K562 (cell line): ENCODE results near the gene MYO1F. TPM values are rescaled to one million over a fixed set of nuclear protein-coding genes. Genes with fewer than 3 reads are reported as not detected.
A peak's percentile ranks its signal among the peaks of the same experiment; 100 is the strongest.

Experiments
- ARID1B ChIP-seq: fragments of 450-650 bp; IDR thresholded peaks from 2 replicates; pipeline ENCODE4 v1.6.1; 2016; ENCODE audit warnings: antibody characterized with exemption, mild to moderate bottlenecking, inconsistent platforms
- ETV6 ChIP-seq, 3 experiments: fragments of 150-350 bp in 1 of 3; sonication (generic) in 1 of 3; formaldehyde crosslinking in 1 of 3; IDR thresholded peaks; 2 replicates each; pipeline versions ENCODE4 v1.6.1 to v1.8.0; 2014 to 2022; ENCODE audit warnings: borderline replicate concordance in 2 of 3, low read depth in 2 of 3, antibody characterized with exemption in 1 of 3, low read length in 1 of 3, mild to moderate bottlenecking in 1 of 3, missing genetic modification reagents in 1 of 3
- NR2C2 ChIP-seq, 2 experiments: fragments of 200-800 bp in 1 of 2; sonication (Bioruptor generic) in 1 of 2; sonication (generic) in 1 of 2; formaldehyde crosslinking in 1 of 2; IDR thresholded peaks; 2 replicates each; pipeline versions ENCODE4 v1.6.1 to v1.8.0; 2016 to 2022; ENCODE audit warnings: mild to moderate bottlenecking in 1 of 2, missing compliant biosample characterization in 1 of 2, missing genetic modification characterization in 1 of 2, missing genetic modification reagents in 1 of 2
- TBP ChIP-seq: optimal IDR thresholded peaks from 2 replicates; pipeline ENCODE3; 2011; ENCODE audit warnings: low read depth, low read length, improper control_type of control experiment
- ZNF766 ChIP-seq: fragments of 200-800 bp; sonication (Bioruptor generic); conservative IDR thresholded peaks from 2 replicates; pipeline ENCODE4 v1.6.1; 2016; ENCODE audit warnings: missing genetic modification characterization, missing compliant biosample characterization
- ZSCAN32 ChIP-seq: fragments of 450-650 bp; formaldehyde crosslinking; IDR thresholded peaks from 2 replicates; pipeline ENCODE4 v1.4.0; 2020; ENCODE audit warnings: mild to moderate bottlenecking, moderate library complexity
- polyA plus RNA-seq, 8 experiments: library from polyadenylated mRNA; depleted of rRNA in 4 of 8; stranded (reverse) in 5 of 8; unstranded in 3 of 8; fragments of >200 nt; fragmentation: Nextera tagmentation in 2 of 8; fragmentation: Illumina TruSeq in 1 of 8; extraction: Ambion mirVana in 2 of 8; extraction: Trizol in 1 of 8; gene quantifications; 2 replicates each; pipeline versions ENCODE4 v1.2.1 to v1.2.3, GENCODE V29; 2011 to 2014; ENCODE audit warnings: inconsistent platforms in 1 of 8, missing spikeins in 1 of 8
- total RNA-seq, 7 experiments: library from RNA; depleted of rRNA in 6 of 7; stranded (reverse); fragments of >200 nt in 6 of 7; fragmentation: Illumina TruSeq in 2 of 7; extraction: Trizol in 2 of 7; gene quantifications; 2 replicates each; pipeline versions ENCODE4 v1.2.1 to v1.2.3, GENCODE V29; 2011 to 2021; ENCODE audit warnings: low replicate concordance in 1 of 7
- TF ChIP-seq, protein P1 (sequence below): sonication (generic); IDR thresholded peaks from 2 replicates; pipeline ENCODE4 v1.6.1; 2016
- TF ChIP-seq, protein P2 (sequence below): sonication (generic); formaldehyde crosslinking; IDR thresholded peaks from 2 replicates; pipeline ENCODE4 v1.8.0; 2023; ENCODE audit warnings: missing genetic modification reagents, mild to moderate bottlenecking, borderline replicate concordance
- TF ChIP-seq, protein P3 (sequence below): fragments of 450-650 bp; IDR thresholded peaks from 2 replicates; pipeline ENCODE4 v1.6.1; 2014; ENCODE audit warnings: low read depth, mild to moderate bottlenecking, moderate library complexity, borderline replicate concordance
- TF ChIP-seq, protein P4 (sequence below), 2 experiments: fragments of 450-650 bp; IDR thresholded peaks; 2 replicates each; pipeline ENCODE4 v1.6.1; 2016
- TF ChIP-seq, protein P5 (sequence below): fragments of 200-800 bp; sonication (Bioruptor generic); IDR thresholded peaks from 2 replicates; pipeline ENCODE4 v1.6.1; 2017; ENCODE audit warnings: missing genetic modification characterization, missing compliant biosample characterization

The MYO1F gene
- total and polyA plus RNA-seq, 9 of the 15 experiments (the other 6 are each of a cell fraction or from before 2014, with no cell fraction given), result 0.78 to 9.4 (median 4.3) TPM

DNA sequence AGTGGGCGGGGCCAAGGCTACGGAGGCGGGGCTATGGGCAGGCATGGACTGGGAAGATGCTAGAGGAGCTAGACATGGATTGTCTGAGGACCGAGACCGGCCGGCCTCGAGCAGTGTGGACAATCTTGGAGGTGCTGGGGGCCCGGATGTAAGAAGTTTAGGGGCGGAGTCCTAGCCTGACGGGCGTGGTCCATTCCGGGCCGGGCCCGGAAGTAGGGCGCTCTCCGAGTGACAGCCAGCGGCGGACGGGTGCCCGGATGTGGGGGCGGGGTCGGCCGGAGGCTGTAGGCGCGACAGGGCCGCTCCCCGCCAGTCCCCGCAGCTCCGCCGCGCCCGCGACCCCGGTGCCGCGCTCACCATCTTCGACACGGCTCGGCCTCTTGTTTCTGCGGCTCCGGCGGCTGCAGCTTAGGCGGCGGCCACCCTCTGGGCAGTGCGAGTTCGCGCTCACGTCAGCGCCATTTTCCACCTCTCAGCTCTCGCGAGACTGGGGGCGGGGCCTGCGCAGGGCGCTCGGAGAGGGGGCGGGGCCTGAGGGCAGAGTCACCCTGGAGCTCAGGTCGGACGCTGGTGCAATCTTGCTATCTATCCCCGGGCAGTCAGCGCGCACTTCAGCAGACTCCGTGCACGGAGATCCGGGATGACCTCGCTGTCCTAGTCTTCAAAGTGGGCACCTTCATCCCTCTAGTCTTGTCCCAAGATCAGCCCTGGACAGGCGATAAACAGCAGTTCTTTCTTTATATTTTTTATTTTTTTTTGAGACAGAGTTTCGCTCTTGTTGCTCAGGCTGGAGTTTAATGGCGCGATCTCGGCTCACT is 63.3 kb downstream of the MYO1F start, which contains the start of gene ZNF414 (continued):
- TF ChIP-seq, protein P1, sequence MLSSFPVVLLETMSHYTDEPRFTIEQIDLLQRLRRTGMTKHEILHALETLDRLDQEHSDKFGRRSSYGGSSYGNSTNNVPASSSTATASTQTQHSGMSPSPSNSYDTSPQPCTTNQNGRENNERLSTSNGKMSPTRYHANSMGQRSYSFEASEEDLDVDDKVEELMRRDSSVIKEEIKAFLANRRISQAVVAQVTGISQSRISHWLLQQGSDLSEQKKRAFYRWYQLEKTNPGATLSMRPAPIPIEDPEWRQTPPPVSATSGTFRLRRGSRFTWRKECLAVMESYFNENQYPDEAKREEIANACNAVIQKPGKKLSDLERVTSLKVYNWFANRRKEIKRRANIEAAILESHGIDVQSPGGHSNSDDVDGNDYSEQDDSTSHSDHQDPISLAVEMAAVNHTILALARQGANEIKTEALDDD, result 0 out of 2 replicates have a peak, but pooled peaks have one; percentile 16
- TF ChIP-seq, protein P2, sequence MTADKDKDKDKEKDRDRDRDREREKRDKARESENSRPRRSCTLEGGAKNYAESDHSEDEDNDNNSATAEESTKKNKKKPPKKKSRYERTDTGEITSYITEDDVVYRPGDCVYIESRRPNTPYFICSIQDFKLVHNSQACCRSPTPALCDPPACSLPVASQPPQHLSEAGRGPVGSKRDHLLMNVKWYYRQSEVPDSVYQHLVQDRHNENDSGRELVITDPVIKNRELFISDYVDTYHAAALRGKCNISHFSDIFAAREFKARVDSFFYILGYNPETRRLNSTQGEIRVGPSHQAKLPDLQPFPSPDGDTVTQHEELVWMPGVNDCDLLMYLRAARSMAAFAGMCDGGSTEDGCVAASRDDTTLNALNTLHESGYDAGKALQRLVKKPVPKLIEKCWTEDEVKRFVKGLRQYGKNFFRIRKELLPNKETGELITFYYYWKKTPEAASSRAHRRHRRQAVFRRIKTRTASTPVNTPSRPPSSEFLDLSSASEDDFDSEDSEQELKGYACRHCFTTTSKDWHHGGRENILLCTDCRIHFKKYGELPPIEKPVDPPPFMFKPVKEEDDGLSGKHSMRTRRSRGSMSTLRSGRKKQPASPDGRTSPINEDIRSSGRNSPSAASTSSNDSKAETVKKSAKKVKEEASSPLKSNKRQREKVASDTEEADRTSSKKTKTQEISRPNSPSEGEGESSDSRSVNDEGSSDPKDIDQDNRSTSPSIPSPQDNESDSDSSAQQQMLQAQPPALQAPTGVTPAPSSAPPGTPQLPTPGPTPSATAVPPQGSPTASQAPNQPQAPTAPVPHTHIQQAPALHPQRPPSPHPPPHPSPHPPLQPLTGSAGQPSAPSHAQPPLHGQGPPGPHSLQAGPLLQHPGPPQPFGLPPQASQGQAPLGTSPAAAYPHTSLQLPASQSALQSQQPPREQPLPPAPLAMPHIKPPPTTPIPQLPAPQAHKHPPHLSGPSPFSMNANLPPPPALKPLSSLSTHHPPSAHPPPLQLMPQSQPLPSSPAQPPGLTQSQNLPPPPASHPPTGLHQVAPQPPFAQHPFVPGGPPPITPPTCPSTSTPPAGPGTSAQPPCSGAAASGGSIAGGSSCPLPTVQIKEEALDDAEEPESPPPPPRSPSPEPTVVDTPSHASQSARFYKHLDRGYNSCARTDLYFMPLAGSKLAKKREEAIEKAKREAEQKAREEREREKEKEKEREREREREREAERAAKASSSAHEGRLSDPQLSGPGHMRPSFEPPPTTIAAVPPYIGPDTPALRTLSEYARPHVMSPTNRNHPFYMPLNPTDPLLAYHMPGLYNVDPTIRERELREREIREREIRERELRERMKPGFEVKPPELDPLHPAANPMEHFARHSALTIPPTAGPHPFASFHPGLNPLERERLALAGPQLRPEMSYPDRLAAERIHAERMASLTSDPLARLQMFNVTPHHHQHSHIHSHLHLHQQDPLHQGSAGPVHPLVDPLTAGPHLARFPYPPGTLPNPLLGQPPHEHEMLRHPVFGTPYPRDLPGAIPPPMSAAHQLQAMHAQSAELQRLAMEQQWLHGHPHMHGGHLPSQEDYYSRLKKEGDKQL (CRISPR knock-in tag), result 0 out of 2 replicates have a peak, but pooled peaks have one; percentile 55
- TF ChIP-seq NR2C2 (CRISPR knock-in tag; IDR thresholded peaks at IDR 0.05), result 0 out of 2 replicates have a peak, but pooled peaks have one; percentile 55
- TF ChIP-seq NR2C2 (tag; IDR thresholded peaks at IDR 0.05), result peak; percentile 73
- 0 out of 4 replicates have a peak, but pooled peaks of 1 of the 2 experiments have one; percentile 17 for TF ChIP-seq ETV6 (IDR thresholded peaks at IDR 0.05; ENCODE audit: borderline replicate concordance in 1 of 2, low read depth in 2 of 2, low read length in 1 of 2)
- no peak for TF ChIP-seq ETV6 (CRISPR knock-in tag; IDR thresholded peaks at IDR 0.05; ENCODE audit: borderline replicate concordance)
- peak; percentile 70 for TF ChIP-seq ARID1B
- peak; percentile 65; the same call in 1 of the 2 replicates for TF ChIP-seq ZNF766 (CRISPR knock-in tag)
- no peak for TF ChIP-seq ZSCAN32 (CRISPR knock-in tag)
- TF ChIP-seq, protein P3, sequence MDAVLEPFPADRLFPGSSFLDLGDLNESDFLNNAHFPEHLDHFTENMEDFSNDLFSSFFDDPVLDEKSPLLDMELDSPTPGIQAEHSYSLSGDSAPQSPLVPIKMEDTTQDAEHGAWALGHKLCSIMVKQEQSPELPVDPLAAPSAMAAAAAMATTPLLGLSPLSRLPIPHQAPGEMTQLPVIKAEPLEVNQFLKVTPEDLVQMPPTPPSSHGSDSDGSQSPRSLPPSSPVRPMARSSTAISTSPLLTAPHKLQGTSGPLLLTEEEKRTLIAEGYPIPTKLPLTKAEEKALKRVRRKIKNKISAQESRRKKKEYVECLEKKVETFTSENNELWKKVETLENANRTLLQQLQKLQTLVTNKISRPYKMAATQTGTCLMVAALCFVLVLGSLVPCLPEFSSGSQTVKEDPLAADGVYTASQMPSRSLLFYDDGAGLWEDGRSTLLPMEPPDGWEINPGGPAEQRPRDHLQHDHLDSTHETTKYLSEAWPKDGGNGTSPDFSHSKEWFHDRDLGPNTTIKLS, result peak; percentile 89
- TF ChIP-seq, protein P4, sequence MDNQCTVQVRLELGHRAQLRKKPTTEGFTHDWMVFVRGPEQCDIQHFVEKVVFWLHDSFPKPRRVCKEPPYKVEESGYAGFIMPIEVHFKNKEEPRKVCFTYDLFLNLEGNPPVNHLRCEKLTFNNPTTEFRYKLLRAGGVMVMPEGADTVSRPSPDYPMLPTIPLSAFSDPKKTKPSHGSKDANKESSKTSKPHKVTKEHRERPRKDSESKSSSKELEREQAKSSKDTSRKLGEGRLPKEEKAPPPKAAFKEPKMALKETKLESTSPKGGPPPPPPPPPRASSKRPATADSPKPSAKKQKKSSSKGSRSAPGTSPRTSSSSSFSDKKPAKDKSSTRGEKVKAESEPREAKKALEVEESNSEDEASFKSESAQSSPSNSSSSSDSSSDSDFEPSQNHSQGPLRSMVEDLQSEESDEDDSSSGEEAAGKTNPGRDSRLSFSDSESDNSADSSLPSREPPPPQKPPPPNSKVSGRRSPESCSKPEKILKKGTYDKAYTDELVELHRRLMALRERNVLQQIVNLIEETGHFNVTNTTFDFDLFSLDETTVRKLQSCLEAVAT (IDR thresholded peaks at IDR 0.05), result peak in 1 of 2 experiments; percentile 99; a peak in 3 of 4 replicates
- TF ChIP-seq, protein P5, sequence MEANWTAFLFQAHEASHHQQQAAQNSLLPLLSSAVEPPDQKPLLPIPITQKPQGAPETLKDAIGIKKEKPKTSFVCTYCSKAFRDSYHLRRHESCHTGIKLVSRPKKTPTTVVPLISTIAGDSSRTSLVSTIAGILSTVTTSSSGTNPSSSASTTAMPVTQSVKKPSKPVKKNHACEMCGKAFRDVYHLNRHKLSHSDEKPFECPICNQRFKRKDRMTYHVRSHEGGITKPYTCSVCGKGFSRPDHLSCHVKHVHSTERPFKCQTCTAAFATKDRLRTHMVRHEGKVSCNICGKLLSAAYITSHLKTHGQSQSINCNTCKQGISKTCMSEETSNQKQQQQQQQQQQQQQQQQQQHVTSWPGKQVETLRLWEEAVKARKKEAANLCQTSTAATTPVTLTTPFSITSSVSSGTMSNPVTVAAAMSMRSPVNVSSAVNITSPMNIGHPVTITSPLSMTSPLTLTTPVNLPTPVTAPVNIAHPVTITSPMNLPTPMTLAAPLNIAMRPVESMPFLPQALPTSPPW (CRISPR knock-in tag), result peak; percentile 71
- peak; percentile 92 for TF ChIP-seq TBP
